GM03348 (cell line): Measurements from ENCODE around the gene SEC14L1.

Experiments
- DNase-seq: peaks from one replicate; pipeline ENCODE4 v3.0.0; 2012; ENCODE audit warnings: low spot score

Gene SEC14L1

DNA sequence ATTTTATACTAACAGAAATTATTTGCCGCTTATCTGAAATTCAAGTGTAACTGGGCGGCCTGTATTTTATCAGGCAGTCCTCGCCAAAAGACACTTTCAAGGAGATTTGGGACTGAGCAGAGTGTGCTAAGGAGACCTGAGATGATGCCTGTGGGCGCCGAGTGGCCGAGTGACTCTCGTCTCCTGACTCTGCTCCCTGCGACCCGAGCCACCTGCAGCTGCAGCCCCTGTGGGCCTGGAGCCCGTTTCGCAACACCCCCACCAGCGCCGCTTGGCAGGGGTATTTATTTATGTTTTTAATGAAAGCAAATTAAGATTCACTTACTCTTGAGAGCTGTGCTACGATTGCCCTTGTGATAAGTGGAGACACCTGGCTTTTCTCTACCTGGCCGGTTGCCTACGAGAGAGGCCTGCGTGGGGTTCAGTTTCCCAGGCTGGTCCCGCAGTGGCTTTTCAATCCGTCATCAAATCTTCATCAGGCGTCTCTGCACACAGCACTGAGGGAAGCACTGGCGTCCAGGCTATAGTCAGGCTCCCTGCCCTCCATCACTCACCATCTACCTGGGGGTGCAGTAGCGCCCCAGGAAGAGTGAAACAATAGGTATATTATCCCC lies 124.0 kb downstream of the SEC14L1 start:
- no peak for DNase-seq

DNA sequence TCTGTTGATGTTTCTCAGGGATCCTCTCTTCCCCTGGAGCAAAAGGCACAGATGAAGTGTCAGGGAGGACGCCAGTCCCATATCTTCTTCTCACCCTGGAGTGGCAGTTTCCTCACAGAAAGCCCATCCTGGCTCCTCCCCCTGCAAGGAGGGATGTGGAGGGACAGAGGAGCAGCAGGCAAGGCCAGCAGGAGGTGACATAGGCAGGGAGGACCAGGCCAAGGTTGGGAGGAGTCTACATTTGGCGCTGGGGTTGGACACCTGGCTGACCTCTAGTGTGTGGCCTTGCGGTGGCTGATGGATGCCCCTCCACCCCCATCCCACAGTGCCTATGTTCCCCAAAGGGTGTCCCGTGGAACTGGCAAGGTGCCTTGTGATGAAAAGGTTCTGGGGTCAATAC lies 125.4 kb downstream of the SEC14L1 start:
- no peak for DNase-seq
